CD8-positive, alpha-beta memory T cell (primary cell): Measurements from ENCODE around the gene IMPDH1. TPM values are rescaled to one million over a fixed set of nuclear protein-coding genes. Genes with fewer than 3 reads are reported as not detected.

Experiments
- CTCF ChIA-PET: fragments of 350-600 bp; sonication (Branson Sonifier 250); formaldehyde crosslinking; loops from one replicate; lab custom pipeline; 2021; ENCODE audit warnings: antibody characterized with exemption; lab: Charles Lee
- POLR2A ChIA-PET: fragments of 350-600 bp; sonication (Branson Sonifier 250); formaldehyde crosslinking; loops from one replicate; lab custom pipeline; 2021; ENCODE audit warnings: antibody characterized with exemption; lab: Charles Lee
- DNase-seq, 5 donors: peaks; one replicate each; pipeline versions ENCODE4 v3.0.0 to v3.0.0-alpha.2; 2020 to 2022; ENCODE audit warnings: mixed read lengths in 1 of 5
- H3K27ac ChIP-seq: one replicate; pipeline ENCODE4 v1.7.0; 2013; ENCODE audit warnings: low read depth, mild to moderate bottlenecking, low read length, moderate library complexity
- H3K27me3 ChIP-seq: 2 replicates; pipeline ENCODE4 v1.7.0; 2013; ENCODE audit warnings: low read length, mild to moderate bottlenecking; ENCODE audit not compliant: insufficient read depth, poor library complexity, severe bottlenecking
- H3K36me3 ChIP-seq: 2 replicates; pipeline ENCODE4 v1.7.0; 2013; ENCODE audit warnings: mild to moderate bottlenecking, low read length, moderate library complexity; ENCODE audit not compliant: insufficient read depth
- H3K4me1 ChIP-seq: 2 replicates; pipeline ENCODE4 v1.7.0; 2013; ENCODE audit warnings: mild to moderate bottlenecking, low read length, moderate library complexity; ENCODE audit not compliant: insufficient read depth
- H3K4me3 ChIP-seq: 2 replicates; pipeline ENCODE4 v1.7.0; 2013; ENCODE audit warnings: mild to moderate bottlenecking, low read length
- H3K9me3 ChIP-seq: 2 replicates; pipeline ENCODE4 v1.7.0; 2013; ENCODE audit warnings: mild to moderate bottlenecking, low read length
- H3K27ac Mint-ChIP-seq, 8 donors: one replicate each; pipeline ENCODE4 v1.8.0; 2020 to 2021; ENCODE audit warnings: mixed read lengths in 8 of 8, mild to moderate bottlenecking in 6 of 8, inconsistent platforms in 3 of 8, moderate library complexity in 3 of 8
- H3K27me3 Mint-ChIP-seq, 2 donors: one replicate each; pipeline ENCODE4 v1.8.0; 2020 to 2021; ENCODE audit warnings: mixed read lengths in 2 of 2, mild to moderate bottlenecking in 1 of 2, moderate library complexity in 1 of 2
- H3K36me3 Mint-ChIP-seq, 3 donors: one replicate each; pipeline ENCODE4 v1.8.0; 2020 to 2021; ENCODE audit warnings: mixed read lengths in 3 of 3, inconsistent platforms in 1 of 3, mild to moderate bottlenecking in 1 of 3
- H3K4me1 Mint-ChIP-seq, 3 donors: one replicate each; pipeline ENCODE4 v1.8.0; 2020 to 2021; ENCODE audit warnings: mixed read lengths in 3 of 3, inconsistent platforms in 1 of 3, mild to moderate bottlenecking in 1 of 3
- H3K4me3 Mint-ChIP-seq, 7 donors: one replicate each; pipeline ENCODE4 v1.8.0; 2020 to 2021; ENCODE audit warnings: mixed read lengths in 7 of 7, mild to moderate bottlenecking in 6 of 7, moderate library complexity in 4 of 7, inconsistent platforms in 2 of 7
- H3K9me3 Mint-ChIP-seq, 5 donors: one replicate each; pipeline ENCODE4 v1.8.0; 2020 to 2022; ENCODE audit warnings: mixed read lengths in 5 of 5, mild to moderate bottlenecking in 3 of 5, moderate library complexity in 2 of 5, inconsistent platforms in 1 of 5
- polyA plus RNA-seq: library from polyadenylated mRNA; unstranded; fragments of 300-500 nt; fragmentation: Illumina TruSeq; gene quantifications from one replicate; pipeline ENCODE4 v1.2.3, GENCODE V29; 2021
- total RNA-seq, 2 experiments: library from RNA; stranded (reverse); gene quantifications; one replicate each; pipeline ENCODE4 v1.2.3, GENCODE V29; 2021

The IMPDH1 gene
- total and polyA plus RNA-seq, 3 experiments from 2014 or later = 48.3 to 70.4 (median 69.1) TPM

- Histone ChIP-seq H3K27me3 (peaks cover 19% of the 10 kb centered on the region), H3K36me3 (no peaks in the 10 kb centered on the region), H3K4me1 (peaks cover 6% of the 10 kb centered on the region), H3K4me3 (no peak overlapping the region), H3K27ac (no peak overlapping the region), H3K9me3 (no peaks in the 10 kb centered on the region)
- no peak for DNase-seq
- ChIA-PET POLR2A (no interaction called here), CTCF (no interaction called here)
- H3K27ac Mint-ChIP-seq = no peak overlapping the region
- H3K4me1 Mint-ChIP-seq = peaks cover 8 to 15% (median 10%) of the 10 kb centered on the region in 3 donors
- no peaks in the 10 kb centered on the region for H3K36me3 Mint-ChIP-seq
- no peak overlapping the region for H3K4me3 Mint-ChIP-seq
- peaks cover 26 to 63% of the 10 kb centered on the region in 2 donors for H3K27me3 Mint-ChIP-seq
- no peaks in the 10 kb centered on the region for H3K9me3 Mint-ChIP-seq
Observed at GRCh38 chr7:128366300-128366699, 43.5 kb downstream of the IMPDH1 start.

- no peak overlapping the region for H3K27ac ChIP-seq
- H3K9me3 Mint-ChIP-seq = no peaks in the 10 kb centered on the region
- no peaks in the 10 kb centered on the region for H3K36me3 Mint-ChIP-seq
- POLR2A ChIA-PET = no interaction called here
- H3K27me3 ChIP-seq = peaks cover 19% of the 10 kb centered on the region
- H3K4me1 Mint-ChIP-seq = peaks cover 14 to 22% (median 14%) of the 10 kb centered on the region in 3 donors
- no peaks in the 10 kb centered on the region for H3K36me3 ChIP-seq
- H3K4me3 ChIP-seq = no peak overlapping the region
- H3K27me3 Mint-ChIP-seq = peaks cover 32 to 68% of the 10 kb centered on the region in 2 donors
- no peak overlapping the region for H3K4me3 Mint-ChIP-seq
- H3K4me1 ChIP-seq = peaks cover 6% of the 10 kb centered on the region
- H3K27ac Mint-ChIP-seq = no peak overlapping the region
- no peaks in the 10 kb centered on the region for H3K9me3 ChIP-seq
- CTCF ChIA-PET = no interaction called here
- no peak for DNase-seq
Observed at GRCh38 chr7:128365432-128365831, 44.4 kb downstream of the IMPDH1 start.

- Mint-ChIP-seq H3K36me3 (no peaks in the 10 kb centered on the region), H3K27ac (peak overlapping the region in 1 of 8 donors; percentile 31), H3K4me1 (peaks cover 14 to 22% (median 14%) of the 10 kb centered on the region in 3 donors), H3K9me3 (no peaks in the 10 kb centered on the region), H3K4me3 (no peak overlapping the region), H3K27me3 (peaks cover 32 to 74% of the 10 kb centered on the region in 2 donors)
- Histone ChIP-seq H3K36me3 (no peaks in the 10 kb centered on the region), H3K27me3 (peaks cover 26% of the 10 kb centered on the region), H3K4me3 (no peak overlapping the region), H3K9me3 (no peaks in the 10 kb centered on the region), H3K27ac (no peak overlapping the region), H3K4me1 (peaks cover 6% of the 10 kb centered on the region)
- no peak for DNase-seq
- CTCF ChIA-PET = interaction anchor here (0.6 kb wide), 1 partner anchor 10 kb away, joined by 3 read pairs; no protein-coding TSS in a partner anchor
- POLR2A ChIA-PET = interaction anchor here (0.6 kb wide), 1 partner anchor 76 kb away, joined by 6 read pairs; no protein-coding TSS in a partner anchor
Observed at GRCh38 chr7:128364166-128364870, 45.5 kb downstream of the IMPDH1 start.

- H3K36me3 ChIP-seq = no peaks in the 10 kb centered on the region
- peak overlapping the region in 2 of 7 donors; percentile 4 to 47 for H3K4me3 Mint-ChIP-seq
- peaks cover 34 to 80% of the 10 kb centered on the region in 2 donors for H3K27me3 Mint-ChIP-seq
- no peak overlapping the region for H3K27ac Mint-ChIP-seq
- peaks cover 26% of the 10 kb centered on the region for H3K27me3 ChIP-seq
- peaks cover 14 to 22% (median 14%) of the 10 kb centered on the region in 3 donors for H3K4me1 Mint-ChIP-seq
- no peak overlapping the region for H3K4me3 ChIP-seq
- no peak overlapping the region for H3K27ac ChIP-seq
- no peaks in the 10 kb centered on the region for H3K9me3 ChIP-seq
- no peaks in the 10 kb centered on the region for H3K36me3 Mint-ChIP-seq
- ChIA-PET CTCF (no interaction called here), POLR2A (no interaction called here)
- H3K4me1 ChIP-seq = peaks cover 6% of the 10 kb centered on the region
- no peak for DNase-seq
- H3K9me3 Mint-ChIP-seq = no peaks in the 10 kb centered on the region
Observed at GRCh38 chr7:128363261-128363721, 46.5 kb downstream of the IMPDH1 start.

- H3K36me3 Mint-ChIP-seq = no peaks in the 10 kb centered on the region
- ChIA-PET CTCF (interaction anchor here (1.0 kb wide), 1 partner anchor 18 kb away, joined by 4 read pairs; no protein-coding TSS in a partner anchor), POLR2A (no interaction called here)
- no peak for DNase-seq
- no peak overlapping the region for H3K27ac ChIP-seq
- H3K4me1 Mint-ChIP-seq = peaks cover 14 to 22% (median 14%) of the 10 kb centered on the region in 3 donors
- no peaks in the 10 kb centered on the region for H3K36me3 ChIP-seq
- peaks cover 6% of the 10 kb centered on the region for H3K4me1 ChIP-seq
- no peaks in the 10 kb centered on the region for H3K9me3 Mint-ChIP-seq
- H3K27me3 Mint-ChIP-seq = peaks cover 32 to 80% of the 10 kb centered on the region in 2 donors
- H3K27me3 ChIP-seq = peaks cover 26% of the 10 kb centered on the region
- no peaks in the 10 kb centered on the region for H3K9me3 ChIP-seq
- H3K4me3 Mint-ChIP-seq = peak overlapping the region; percentile 47 to 92 (median 84)
- H3K4me3 ChIP-seq = no peak overlapping the region
- H3K27ac Mint-ChIP-seq = peak overlapping the region in 1 of 8 donors; percentile 17
Observed at GRCh38 chr7:128362670-128363069, 47.1 kb downstream of the IMPDH1 start.

- Histone ChIP-seq H3K27me3 (peaks cover 26% of the 10 kb centered on the region), H3K4me3 (peak within 1 kb of the TSS; percentile 62), H3K36me3 (no peaks in the 10 kb centered on the region), H3K9me3 (no peaks in the 10 kb centered on the region), H3K4me1 (peaks cover 6% of the 10 kb centered on the region), H3K27ac (no peak within 1 kb of the TSS)
- CTCF ChIA-PET = interaction anchor here (1.0 kb wide), 1 partner anchor 17 kb away, joined by 4 read pairs; no protein-coding TSS in a partner anchor
- Mint-ChIP-seq H3K27ac (peak within 1 kb of the TSS in 4 of 8 donors; percentile 29 to 64 (median 60)), H3K36me3 (no peaks in the 10 kb centered on the region), H3K27me3 (peaks cover 26 to 71% of the 10 kb centered on the region in 2 donors), H3K4me3 (peak within 1 kb of the TSS; percentile 67 to 92 (median 84)), H3K9me3 (no peaks in the 10 kb centered on the region), H3K4me1 (peaks cover 14 to 22% (median 14%) of the 10 kb centered on the region in 3 donors)
- peak in 4 of 5 donors; percentile 17 to 69 (median 48) for DNase-seq
- POLR2A ChIA-PET = no interaction called here
Observed at GRCh38 chr7:128361411-128362379, 48.1 kb downstream of the IMPDH1 start, which contains the start of gene PRRT4. Gene PRRT4 (minus strand): TSS chr7:128361690.

GRCh38 chr7:128360359-128360678 is 49.5 kb downstream of the IMPDH1 start:
- Histone ChIP-seq H3K4me3 (no peak overlapping the region), H3K36me3 (no peaks in the 10 kb centered on the region), H3K4me1 (peaks cover 6% of the 10 kb centered on the region), H3K27ac (no peak overlapping the region), H3K27me3 (peaks cover 26% of the 10 kb centered on the region), H3K9me3 (no peaks in the 10 kb centered on the region)
- no peaks in the 10 kb centered on the region for H3K9me3 Mint-ChIP-seq
- CTCF ChIA-PET = interaction anchor here (1.4 kb wide), 1 partner anchor 13 kb away, joined by 3 read pairs; no protein-coding TSS in a partner anchor
- peaks cover 14 to 22% (median 14%) of the 10 kb centered on the region in 3 donors for H3K4me1 Mint-ChIP-seq
- no peak for DNase-seq
- no peaks in the 10 kb centered on the region for H3K36me3 Mint-ChIP-seq
- POLR2A ChIA-PET = no interaction called here
- no peak overlapping the region for H3K27ac Mint-ChIP-seq
- H3K4me3 Mint-ChIP-seq = peak overlapping the region in 4 of 7 donors; percentile 46 to 65 (median 54)
- H3K27me3 Mint-ChIP-seq = peaks cover 21 to 61% of the 10 kb centered on the region in 2 donors
